CD4-positive, alpha-beta T cell (primary cell): ENCODE data around the gene EID2. TPM values are rescaled to one million over a fixed set of nuclear protein-coding genes. Genes with fewer than 3 reads are reported as not detected.

Experiments used
- ATAC-seq: fragments of 200-7000 bp; cut with Tn5 transposase; one replicate; pipeline ENCODE4 v1.10.0; 2022; ENCODE audit warnings: mild to moderate bottlenecking; ENCODE audit not compliant: poor library complexity
- CTCF ChIA-PET: fragments of 350-600 bp; sonication (Branson Sonifier 250); formaldehyde crosslinking; loops from one replicate; lab custom pipeline; 2021; ENCODE audit warnings: antibody characterized with exemption, inconsistent platforms; lab: Charles Lee
- POLR2A ChIA-PET: fragments of 350-600 bp; sonication (Branson Sonifier 250); formaldehyde crosslinking; loops from one replicate; lab custom pipeline; 2021; ENCODE audit warnings: antibody characterized with exemption, inconsistent platforms; lab: Charles Lee
- DNase-seq, 14 experiments: peaks; one replicate each; pipeline ENCODE4 v3.0.0-alpha.2; 2013 to 2020; ENCODE audit warnings: mixed read lengths in 2 of 14
- H3K27ac ChIP-seq, 2 donors: one replicate each; pipeline versions ENCODE4 v1.5.1 to v1.7.0; 2013; ENCODE audit warnings: low read length in 2 of 2, low read depth in 1 of 2, mild to moderate bottlenecking in 1 of 2
- H3K27me3 ChIP-seq, 2 experiments: 1 replicate in 1 of 2; 2 replicates in 1 of 2; pipeline versions ENCODE4 v1.6.1 to v1.7.0; 2013; ENCODE audit warnings: low read length in 2 of 2, control low read depth in 1 of 2, mild to moderate bottlenecking in 1 of 2, moderate library complexity in 1 of 2; ENCODE audit not compliant: insufficient read depth in 2 of 2, control insufficient read depth in 1 of 2
- H3K36me3 ChIP-seq: one replicate; pipeline ENCODE4 v1.6.1; 2013; ENCODE audit warnings: low read length, control low read depth; ENCODE audit not compliant: insufficient read depth
- H3K4me1 ChIP-seq: one replicate; pipeline ENCODE4 v1.6.1; 2013; ENCODE audit warnings: low read length, control low read depth; ENCODE audit not compliant: insufficient read depth
- H3K4me3 ChIP-seq: one replicate; pipeline ENCODE4 v1.5.1; 2013; ENCODE audit warnings: mild to moderate bottlenecking, low read length, moderate library complexity
- H3K9me3 ChIP-seq, 2 experiments: 1 replicate in 1 of 2; 2 replicates in 1 of 2; pipeline versions ENCODE4 v1.6.1 to v1.7.0; 2013; ENCODE audit warnings: low read length in 2 of 2, mild to moderate bottlenecking in 2 of 2, control low read depth in 1 of 2, moderate library complexity in 1 of 2; ENCODE audit not compliant: control insufficient read depth in 1 of 2, insufficient read depth in 1 of 2
- H3K27ac Mint-ChIP-seq: one replicate; pipeline ENCODE4 v1.8.0; 2020; ENCODE audit warnings: mixed read lengths
- H3K27me3 Mint-ChIP-seq: one replicate; pipeline ENCODE4 v1.8.0; 2021; ENCODE audit warnings: mixed read lengths
- H3K36me3 Mint-ChIP-seq: one replicate; pipeline ENCODE4 v1.8.0; 2021; ENCODE audit warnings: low read depth, mixed read lengths
- H3K4me1 Mint-ChIP-seq: one replicate; pipeline ENCODE4 v1.8.0; 2021; ENCODE audit warnings: low read depth, mixed read lengths
- H3K4me3 Mint-ChIP-seq: one replicate; pipeline ENCODE4 v1.8.0; 2020; ENCODE audit warnings: mild to moderate bottlenecking, mixed read lengths
- H3K9me3 Mint-ChIP-seq: one replicate; pipeline ENCODE4 v1.8.0; 2020; ENCODE audit warnings: mixed read lengths
- intact Hi-C, 2 experiments: fragments of 100-400 bp; cut with DNase I in 1 of 2; cut with micrococcal nuclease in 1 of 2; formaldehyde crosslinking; loops; one replicate each; pipeline versions ENCODE4 v1.15.1 to v1.9.0; 2023 to 2025; cut with DNase I, micrococcal nuclease
- total RNA-seq, 174 experiments: library from RNA in 2 of 174; stranded (reverse) in 2 of 174; gene quantifications; one replicate each; pipeline ENCODE4 v1.2.3 and lab custom pipeline; 2021 to 2026
- TF ChIP-seq, protein P1 (sequence below): fragments of 200-600 bp; IDR thresholded peaks from one replicate; pipeline ENCODE4 v1.8.0; 2022; ENCODE audit warnings: antibody characterized with exemption, mild to moderate bottlenecking

Gene EID2
- total RNA-seq, 2 experiments from 2014 or later: 17.2 to 18.1 TPM

DNA sequence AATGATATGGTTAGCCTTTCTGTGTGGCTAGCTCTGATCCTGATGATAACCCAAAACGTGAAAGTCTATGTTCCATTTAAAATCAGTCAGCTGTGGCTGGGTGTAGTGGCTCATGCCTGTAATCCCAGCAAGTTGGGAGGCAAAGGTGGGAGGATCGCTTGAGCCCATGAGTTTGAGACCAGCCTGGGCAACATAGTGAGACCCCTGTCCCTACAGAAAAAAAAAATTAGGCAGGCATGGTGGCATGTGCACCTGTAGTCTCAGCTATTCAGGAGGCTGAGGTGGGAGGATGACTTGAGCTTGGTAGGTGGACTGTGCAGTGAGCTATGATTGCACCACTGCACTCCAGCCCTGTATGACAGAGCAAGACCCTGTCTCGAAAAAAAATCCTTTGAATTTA lies 6.2 kb downstream of the EID2 start:
- CTCF ChIA-PET: interaction anchor here (1.8 to 2.2 kb wide), 5 partner anchors 8 to 136 kb away, joined by 7 to 17 read pairs (median 10); partner anchors contain the start of gene DLL3
- Histone ChIP-seq H3K4me3 (no peak overlapping the region), H3K9me3 (no peaks in the 10 kb centered on the region), H3K36me3 (no peaks in the 10 kb centered on the region), H3K27ac (no peak overlapping the region), H3K4me1 (peaks cover 19% of the 10 kb centered on the region), H3K27me3 (no peaks in the 10 kb centered on the region)
- ATAC-seq (no peak), DNase-seq (no peak)
- Mint-ChIP-seq H3K36me3 (peaks cover 4% of the 10 kb centered on the region), H3K27ac (no peak overlapping the region), H3K4me1 (peaks cover 46% of the 10 kb centered on the region), H3K27me3 (no peaks in the 10 kb centered on the region), H3K4me3 (no peak overlapping the region), H3K9me3 (no peaks in the 10 kb centered on the region)
- POLR2A ChIA-PET: interaction anchor here (0.9 to 2.9 kb wide), 5 partner anchors 8 to 131 kb away, joined by 3 to 17 read pairs (median 3); partner anchors contain the start of genes RPS16 and SUPT5H
- TF ChIP-seq, protein P1, sequence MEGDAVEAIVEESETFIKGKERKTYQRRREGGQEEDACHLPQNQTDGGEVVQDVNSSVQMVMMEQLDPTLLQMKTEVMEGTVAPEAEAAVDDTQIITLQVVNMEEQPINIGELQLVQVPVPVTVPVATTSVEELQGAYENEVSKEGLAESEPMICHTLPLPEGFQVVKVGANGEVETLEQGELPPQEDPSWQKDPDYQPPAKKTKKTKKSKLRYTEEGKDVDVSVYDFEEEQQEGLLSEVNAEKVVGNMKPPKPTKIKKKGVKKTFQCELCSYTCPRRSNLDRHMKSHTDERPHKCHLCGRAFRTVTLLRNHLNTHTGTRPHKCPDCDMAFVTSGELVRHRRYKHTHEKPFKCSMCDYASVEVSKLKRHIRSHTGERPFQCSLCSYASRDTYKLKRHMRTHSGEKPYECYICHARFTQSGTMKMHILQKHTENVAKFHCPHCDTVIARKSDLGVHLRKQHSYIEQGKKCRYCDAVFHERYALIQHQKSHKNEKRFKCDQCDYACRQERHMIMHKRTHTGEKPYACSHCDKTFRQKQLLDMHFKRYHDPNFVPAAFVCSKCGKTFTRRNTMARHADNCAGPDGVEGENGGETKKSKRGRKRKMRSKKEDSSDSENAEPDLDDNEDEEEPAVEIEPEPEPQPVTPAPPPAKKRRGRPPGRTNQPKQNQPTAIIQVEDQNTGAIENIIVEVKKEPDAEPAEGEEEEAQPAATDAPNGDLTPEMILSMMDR: no peak
- intact Hi-C loops: loop anchor here (5.0 to 10.0 kb wide), 6 partner anchors 136 to 421 kb away; partner anchors contain the start of genes SAMD4B (in 2 of the 2), MED29 (in 1 of the 2), PAF1 (in 1 of the 2) and PAK4 (in 1 of the 2)

DNA sequence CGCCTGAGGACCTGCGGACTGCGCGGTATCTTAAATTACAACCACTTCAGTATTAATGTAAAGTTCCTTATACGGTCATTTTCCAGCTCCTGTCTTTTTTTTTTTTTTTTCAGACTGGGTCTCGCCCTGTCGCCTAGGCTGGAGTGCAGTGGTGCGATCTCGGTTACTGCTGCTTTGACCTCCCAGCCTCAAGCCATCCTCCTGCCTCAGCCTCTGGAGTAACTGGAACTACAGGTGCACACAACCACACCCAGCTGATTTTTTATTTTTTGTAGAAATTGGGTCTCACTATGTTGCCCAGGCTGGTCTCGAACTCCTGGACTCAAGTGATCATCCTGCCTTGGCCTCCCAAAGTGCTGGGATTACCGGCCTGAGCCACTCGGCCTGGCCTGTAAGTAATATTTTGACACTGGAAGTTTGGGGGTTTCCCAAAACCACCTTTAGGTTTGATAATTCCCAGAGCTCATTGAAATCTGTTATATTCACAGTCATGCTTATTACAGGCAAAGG lies 6.9 kb downstream of the EID2 start:
- Mint-ChIP-seq H3K27me3 (no peaks in the 10 kb centered on the region), H3K4me3 (peak overlapping the region; percentile 96), H3K27ac (peak overlapping the region; percentile 86), H3K36me3 (peaks cover 8% of the 10 kb centered on the region), H3K4me1 (peaks cover 45% of the 10 kb centered on the region), H3K9me3 (no peaks in the 10 kb centered on the region)
- CTCF ChIA-PET: interaction anchor here (0.6 to 2.2 kb wide), 13 partner anchors 9 to 411 kb away, joined by 3 to 17 read pairs (median 4); partner anchors contain the start of genes DLL3 and PLEKHG2
- intact Hi-C loops: loop anchor here (5.0 to 10.0 kb wide), 6 partner anchors 136 to 421 kb away; partner anchors contain the start of genes SAMD4B (in 2 of the 2), MED29 (in 1 of the 2), PAF1 (in 1 of the 2) and PAK4 (in 1 of the 2)
- H3K27ac ChIP-seq: no peak overlapping the region
- TF ChIP-seq, protein P1: peak; percentile 48
- POLR2A ChIA-PET: interaction anchor here (0.6 to 2.9 kb wide), 10 partner anchors 9 to 137 kb away, joined by 3 to 17 read pairs (median 5); partner anchors contain the start of genes RPS16, SUPT5H and TIMM50
- ATAC-seq (peak; percentile 16), DNase-seq (no peak)
- H3K4me1 ChIP-seq: peaks cover 19% of the 10 kb centered on the region
- H3K27me3 ChIP-seq: no peaks in the 10 kb centered on the region
- peak overlapping the region; percentile 79 for H3K4me3 ChIP-seq
- no peaks in the 10 kb centered on the region for H3K9me3 ChIP-seq
- no peaks in the 10 kb centered on the region for H3K36me3 ChIP-seq

DNA sequence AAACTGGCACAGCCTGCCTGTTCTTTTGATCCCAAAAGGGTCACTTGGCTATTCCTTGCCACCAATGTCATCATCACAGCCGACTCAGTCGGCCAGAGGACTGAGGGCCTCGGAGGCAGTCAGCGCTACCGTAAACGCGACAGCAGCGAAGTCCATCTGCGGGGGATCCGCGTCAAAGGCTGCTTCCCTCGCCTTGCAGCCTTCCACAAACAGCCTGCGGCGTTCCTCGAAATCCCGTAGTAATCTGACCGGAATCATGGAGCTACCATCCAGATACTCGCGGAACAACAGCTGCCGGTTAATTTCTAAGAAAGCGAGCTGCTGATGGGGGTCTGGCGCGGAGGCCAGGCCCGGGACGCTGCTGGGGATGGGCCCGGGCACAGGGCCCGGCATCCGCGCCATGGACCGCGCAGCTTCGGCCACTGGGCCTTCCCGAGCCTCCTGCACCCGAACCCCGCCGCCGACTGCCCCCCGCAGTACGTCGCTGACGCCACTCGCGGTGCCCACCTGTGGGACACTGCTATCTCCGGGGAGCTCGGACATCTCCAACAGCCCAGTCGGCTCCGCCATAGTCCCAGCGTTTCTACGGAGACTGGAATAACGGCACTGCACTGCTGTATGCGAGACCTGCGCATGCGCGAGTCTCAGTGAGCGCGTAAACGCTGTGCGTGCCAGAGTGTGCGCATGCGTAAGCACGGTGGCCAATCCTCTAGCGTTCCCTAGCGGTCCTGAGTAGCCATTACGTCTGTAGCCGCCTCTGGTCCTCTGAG lies 7.5 kb downstream of the EID2 start, which contains the start of gene EID2B:
EID2B (minus strand) TSS at position 620 of the 770 bp plus-strand sequence; CDS start at position 570, 50 bp downstream.
- Mint-ChIP-seq H3K9me3 (no peaks in the 10 kb centered on the region), H3K4me3 (peak within 1 kb of the TSS; percentile 96), H3K27ac (peak within 1 kb of the TSS; percentile 86), H3K36me3 (peaks cover 8% of the 10 kb centered on the region), H3K4me1 (peaks cover 39% of the 10 kb centered on the region), H3K27me3 (no peaks in the 10 kb centered on the region)
- CTCF ChIA-PET: interaction anchor here (0.6 to 2.2 kb wide), 16 partner anchors 8 to 410 kb away, joined by 3 to 17 read pairs (median 4); partner anchors contain the start of genes DLL3, PLEKHG2, SAMD4B and SELENOV
- Histone ChIP-seq H3K36me3 (no peaks in the 10 kb centered on the region), H3K27me3 (no peaks in the 10 kb centered on the region), H3K4me3 (peak within 1 kb of the TSS; percentile 79), H3K9me3 (no peaks in the 10 kb centered on the region), H3K4me1 (peaks cover 15% of the 10 kb centered on the region), H3K27ac (peak within 1 kb of the TSS in 1 of 2 donors; percentile 74)
- POLR2A ChIA-PET: interaction anchor here (0.6 to 2.9 kb wide), 10 partner anchors 10 to 137 kb away, joined by 3 to 17 read pairs (median 5); partner anchors contain the start of genes RPS16, SELENOV, SUPT5H and TIMM50
- TF ChIP-seq, protein P1: peak; percentile 97
- intact Hi-C loops: loop anchor here (1.0 to 10.0 kb wide), 9 partner anchors 58 to 420 kb away; partner anchors contain the start of genes SAMD4B (in 2 of the 2), MED29 (in 1 of the 2), PAF1 (in 1 of the 2) and PAK4 (in 1 of the 2)
- peak; percentile 95 for ATAC-seq
- DNase-seq: peak; percentile 87 to 99 (median 94)
